SKM-1 (cell line): Measurements from ENCODE around the gene TGFBR1.
"Not testable (repeated sequence)": the region's sequence is repeated elsewhere in the genome, so short reads cannot be mapped to it uniquely, and the experiment has no call there.

Experiments used
- DNase-seq: peaks from one replicate; lab custom pipeline; 2025; ENCODE audit not compliant: unreplicated experiment; lab: John Stamatoyannopoulos, UW

The TGFBR1 gene

GRCh38 chr9:99075246-99075912 is 29.5 kb upstream of the TGFBR1 start:
- DNase-seq, result no peak

DNA sequence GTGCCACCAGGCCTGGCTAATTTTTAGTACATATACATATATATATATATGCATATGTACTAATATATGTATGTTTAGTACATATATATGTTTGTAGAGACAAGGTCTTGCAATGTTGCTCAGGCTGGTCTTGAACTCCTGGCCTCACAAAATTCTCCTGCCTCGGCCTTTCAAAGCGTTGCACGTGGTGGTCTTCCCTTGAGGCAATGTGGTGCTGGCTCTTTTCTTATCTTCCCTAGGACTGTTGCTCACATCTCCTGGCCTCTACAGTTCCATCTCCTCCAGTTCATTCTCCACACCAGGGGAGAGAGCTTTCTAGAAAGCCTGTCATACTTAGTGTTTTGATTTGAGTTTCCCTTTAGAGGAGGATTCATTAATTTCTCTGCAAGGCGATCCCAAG is 28.9 kb upstream of the TGFBR1 start:
- no peak for DNase-seq

DNA sequence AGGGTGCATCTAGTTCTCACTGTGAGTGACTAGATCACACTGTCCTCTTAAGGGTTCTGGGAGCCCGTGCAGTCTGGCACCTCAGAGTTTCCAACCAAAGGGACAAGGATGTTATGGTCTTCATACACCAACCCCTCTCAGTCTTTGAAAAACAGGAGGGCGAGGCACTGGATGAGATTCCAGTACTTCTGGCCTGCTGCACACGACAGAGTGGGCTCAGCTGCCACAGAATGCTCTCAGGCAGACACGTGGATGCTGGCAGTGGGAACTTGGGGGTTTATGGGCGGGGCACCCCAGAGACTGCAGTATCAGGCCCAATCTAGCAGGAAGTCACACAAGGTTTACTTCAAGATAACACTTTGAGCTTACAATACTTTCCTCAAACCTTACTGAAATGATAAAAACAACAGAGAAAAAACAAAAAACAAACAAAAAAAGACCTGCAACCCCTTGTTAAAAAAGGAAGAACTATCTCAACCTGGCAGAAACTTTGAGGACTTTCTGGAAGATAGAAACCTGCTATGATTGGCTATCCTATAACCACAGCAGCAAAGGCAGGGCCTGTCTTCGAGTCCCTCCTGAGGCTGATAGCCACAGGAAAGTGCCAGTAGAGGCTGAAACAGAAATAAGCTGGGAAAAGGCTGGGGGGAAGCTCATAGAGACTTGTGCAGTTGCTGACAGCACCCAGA is 28.3 kb upstream of the TGFBR1 start:
- no peak for DNase-seq

GRCh38 chr9:99078717-99079116 is 26.2 kb upstream of the TGFBR1 start:
- no peak for DNase-seq

DNA sequence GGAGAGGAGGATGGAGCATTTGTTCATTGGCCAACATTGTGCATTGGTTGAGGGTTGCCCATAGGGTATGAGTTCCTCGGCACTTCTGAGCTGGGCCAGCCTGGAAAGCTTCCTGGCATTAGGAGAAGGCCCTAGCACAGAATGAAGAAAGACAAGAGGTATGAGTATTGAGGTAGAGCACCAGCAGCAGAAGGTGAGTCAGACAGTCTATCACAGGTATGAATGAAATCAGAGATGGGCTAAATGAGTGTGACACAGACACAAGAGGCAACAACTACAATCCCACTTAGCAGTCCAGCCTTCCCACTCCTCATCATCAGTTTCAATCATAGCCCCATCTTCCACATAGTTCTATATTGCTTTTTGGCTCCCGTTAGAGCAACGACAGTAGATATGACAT is 25.4 kb upstream of the TGFBR1 start:
- DNase-seq, result no peak

DNA sequence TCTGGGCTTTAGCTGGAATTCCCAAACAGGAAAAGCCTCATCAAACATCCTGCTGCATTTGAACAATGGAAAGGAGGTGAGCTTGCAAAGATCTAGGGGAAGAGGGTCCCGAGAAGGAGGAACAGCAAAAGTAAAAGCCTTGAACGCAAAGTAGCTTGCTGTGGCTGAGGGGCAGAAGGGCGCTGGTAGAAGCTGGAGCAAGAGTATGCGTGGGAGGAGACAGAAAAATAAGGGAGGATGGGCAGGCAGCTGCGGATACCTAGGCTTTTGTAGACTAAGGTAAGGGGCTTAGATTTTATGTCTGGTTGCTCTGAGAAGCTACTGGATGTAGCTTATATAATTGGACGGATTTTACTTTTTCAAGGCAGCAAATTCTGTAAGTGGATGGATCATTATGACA is 21.9 kb upstream of the TGFBR1 start:
- no peak for DNase-seq

DNA sequence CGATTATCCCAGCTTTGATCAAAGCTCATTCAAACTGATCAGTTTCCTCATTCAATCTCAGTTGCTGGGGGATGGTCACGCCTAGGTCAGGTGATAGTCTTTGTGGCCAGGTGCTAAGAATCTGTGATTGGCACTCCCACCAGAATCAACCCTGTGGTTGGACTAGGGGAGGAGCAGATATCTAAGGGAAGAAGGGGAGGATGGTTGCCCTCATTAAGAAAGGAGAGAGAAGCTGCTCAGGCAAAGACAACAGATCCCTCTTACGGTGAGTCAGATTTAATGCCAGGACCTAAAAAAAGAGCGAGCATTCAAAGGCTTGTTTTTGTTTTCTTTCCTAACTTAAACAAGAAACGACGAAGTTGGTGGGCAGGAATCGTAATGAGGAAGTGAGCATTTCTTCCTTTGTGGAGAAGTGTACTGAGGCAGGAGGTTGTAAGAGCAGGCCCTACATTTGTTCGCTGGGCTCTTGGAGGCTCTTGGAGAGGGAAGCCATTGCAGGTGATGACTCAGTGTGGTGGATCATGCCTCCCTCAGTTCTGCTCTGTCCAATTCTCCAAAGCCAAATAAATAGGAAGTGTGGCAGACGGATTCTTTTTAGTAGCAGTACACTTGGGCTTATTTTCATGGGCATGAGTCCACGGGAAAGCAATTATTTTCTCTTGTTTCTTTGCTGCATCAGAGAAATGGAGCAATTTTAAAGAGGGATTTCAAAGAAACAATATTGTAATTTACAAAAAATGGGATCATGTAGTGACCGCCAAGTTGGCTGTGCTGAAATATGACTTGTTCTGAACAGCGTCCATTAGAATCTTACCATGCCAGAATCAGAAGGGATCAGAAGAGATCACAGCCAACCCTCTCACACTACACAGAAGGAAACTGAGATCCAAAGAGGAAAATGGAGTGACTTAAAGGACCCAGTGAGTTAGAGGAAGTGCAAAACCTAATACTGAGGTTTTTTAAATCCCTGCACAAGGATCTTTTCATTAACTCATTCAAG is 18.7 kb upstream of the TGFBR1 start:
- DNase-seq, result no peak

DNA sequence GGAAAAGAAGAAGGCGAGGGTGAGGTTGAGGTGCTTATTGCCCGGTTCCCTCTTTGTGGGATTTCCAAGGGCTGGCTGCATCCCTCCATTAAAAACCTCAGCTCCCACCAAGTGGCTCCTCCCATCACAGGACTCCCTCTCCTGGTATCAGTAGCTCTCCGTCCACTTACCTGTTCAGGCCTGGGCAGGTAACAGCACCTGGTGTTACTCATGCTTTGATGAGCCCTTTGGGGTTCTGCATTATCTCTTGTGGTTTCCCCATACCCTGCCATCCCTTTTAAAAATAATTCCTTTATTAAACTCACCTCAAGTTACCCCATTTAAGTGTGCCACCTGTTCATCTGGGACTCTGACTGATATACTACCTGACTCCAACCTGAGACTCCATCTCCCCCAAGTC is 17.5 kb upstream of the TGFBR1 start:
- DNase-seq, result no peak

- no peak for DNase-seq
Measured at GRCh38 chr9:99090336-99091130, 14.4 kb upstream of the TGFBR1 start.

GRCh38 chr9:99092643-99093491 is 12.0 kb upstream of the TGFBR1 start:
- DNase-seq, result no peak

- no peak for DNase-seq
Measured at GRCh38 chr9:99093492-99093791, 11.5 kb upstream of the TGFBR1 start.

GRCh38 chr9:99095565-99095964 is 9.3 kb upstream of the TGFBR1 start:
- no peak for DNase-seq

GRCh38 chr9:99096409-99096808 is 8.5 kb upstream of the TGFBR1 start:
- DNase-seq, result no peak

GRCh38 chr9:99099806-99100585 is 4.9 kb upstream of the TGFBR1 start:
- not testable (repeated sequence) for DNase-seq

- DNase-seq, result no peak
Measured at GRCh38 chr9:99101271-99101670, 3.6 kb upstream of the TGFBR1 start.

- no peak for DNase-seq
Measured at GRCh38 chr9:99101812-99102211, 3.1 kb upstream of the TGFBR1 start.

GRCh38 chr9:99103054-99103895 is 1.6 kb upstream of the TGFBR1 start:
- DNase-seq, result no peak

GRCh38 chr9:99103901-99104458 is 933 bp upstream of the TGFBR1 start:
- DNase-seq, result no peak
